ENCODE data around the gene EEF1AKMT1.
"Not testable (repeated sequence)": the region's sequence is repeated elsewhere in the genome, so short reads cannot be mapped to it uniquely, and the experiment has no call there.

The EEF1AKMT1 gene

DNA sequence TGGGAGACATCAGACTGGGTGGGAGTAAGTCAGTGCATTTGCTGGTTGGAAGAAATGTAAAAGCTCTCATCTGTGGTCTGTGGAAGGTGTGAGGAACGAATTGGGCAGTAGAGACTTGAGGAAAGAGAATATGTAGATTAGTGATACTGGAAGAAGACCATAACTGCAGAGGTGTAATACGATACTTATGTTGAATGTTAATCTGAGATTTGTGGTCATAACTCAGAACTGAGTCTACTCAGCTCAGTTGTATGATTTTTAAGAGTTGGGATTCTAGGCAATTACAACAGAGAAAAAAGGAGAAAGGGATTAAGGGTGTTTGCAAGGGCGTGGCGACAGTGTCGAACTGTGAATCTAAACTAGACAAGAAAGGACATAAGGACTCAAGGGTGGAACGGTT is 73.5 kb downstream of the EEF1AKMT1 start:
- DNase-seq (ENCODE audit: low read depth in 2 of 3, low spot score in 1 of 3) = no peak

DNA sequence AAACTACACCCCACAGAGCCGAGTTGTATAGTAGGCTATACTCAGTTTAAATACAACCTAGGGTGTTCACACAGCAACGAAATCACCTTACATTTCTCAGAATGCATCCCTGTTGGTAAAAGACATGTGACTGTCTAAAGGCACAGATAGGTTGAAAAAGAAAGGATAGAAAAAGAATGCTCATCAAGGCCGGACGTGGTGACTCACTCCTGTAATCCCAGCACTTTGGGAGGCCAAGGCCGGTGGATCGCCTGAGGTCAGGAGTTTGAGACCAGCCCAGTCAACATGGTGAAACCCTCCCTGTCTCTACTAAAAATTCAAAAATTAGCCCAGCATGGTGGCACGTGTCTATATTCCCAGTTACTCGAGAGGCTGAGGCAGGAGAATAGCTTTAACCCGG is 74.0 kb downstream of the EEF1AKMT1 start:
- no peak for DNase-seq (ENCODE audit: low read depth in 2 of 3, low spot score in 1 of 3)

DNA sequence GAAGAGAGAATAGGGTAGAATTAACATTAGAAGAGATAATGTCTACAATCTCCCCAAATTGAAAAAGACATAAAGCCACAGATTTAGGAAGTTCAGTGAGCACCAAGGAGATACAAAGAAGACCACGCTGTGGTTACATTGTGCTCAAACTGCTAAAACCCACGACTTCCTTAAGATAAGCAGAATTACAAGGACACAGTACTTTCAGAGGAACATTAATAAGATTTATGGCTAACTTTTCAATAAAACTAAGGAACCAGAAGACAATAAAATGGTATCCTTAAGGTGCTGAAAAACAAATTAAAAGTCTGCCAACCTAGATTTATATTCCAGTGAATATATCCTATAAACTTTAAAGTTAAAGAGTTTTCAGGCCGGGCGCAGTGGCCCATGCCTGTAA is 77.7 kb downstream of the EEF1AKMT1 start:
- DNase-seq (ENCODE audit: low read depth in 2 of 3, low spot score in 1 of 3) = no peak

DNA sequence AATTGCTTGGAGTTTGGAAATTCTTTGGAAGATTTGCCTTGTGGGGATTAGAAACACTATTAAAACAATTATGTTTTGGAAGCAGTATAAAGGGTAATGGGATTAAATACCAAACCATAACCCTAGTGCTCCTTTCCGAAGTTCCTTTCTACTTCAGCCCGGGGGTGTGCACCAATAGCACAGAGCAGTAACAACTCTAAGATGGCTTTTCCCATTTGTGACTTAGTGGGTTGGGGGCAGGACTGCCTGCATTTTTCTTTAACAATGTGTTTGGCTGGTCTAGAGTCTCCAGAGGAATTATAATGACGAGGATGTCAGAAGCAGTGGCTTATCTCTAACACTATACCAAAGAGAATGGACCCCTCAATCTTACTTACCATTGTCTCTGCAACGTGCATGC is 82.1 kb downstream of the EEF1AKMT1 start:
- no peak for DNase-seq (ENCODE audit: low read depth in 2 of 3, low spot score in 1 of 3)

DNA sequence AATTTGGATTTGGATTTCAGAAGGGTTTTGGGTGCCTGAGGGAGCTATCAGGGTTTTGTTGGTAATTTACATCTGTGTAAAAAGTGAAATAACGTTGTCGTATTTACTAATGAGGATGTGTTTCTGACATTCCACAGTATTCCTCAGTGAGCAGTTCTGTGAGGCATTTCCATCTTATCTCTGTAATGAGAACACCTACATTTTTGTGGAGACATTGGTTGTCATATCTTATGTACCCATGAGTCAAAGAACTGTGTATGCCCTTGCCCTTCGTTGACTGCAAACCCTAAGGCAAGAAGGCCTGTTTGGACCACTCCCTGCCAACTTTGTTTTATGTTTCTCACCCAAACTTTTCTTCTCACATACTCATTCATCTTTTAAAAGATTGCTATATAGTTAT is 84.5 kb downstream of the EEF1AKMT1 start:
- DNase-seq (ENCODE audit: low read depth in 2 of 3, low spot score in 1 of 3) = no peak

DNA sequence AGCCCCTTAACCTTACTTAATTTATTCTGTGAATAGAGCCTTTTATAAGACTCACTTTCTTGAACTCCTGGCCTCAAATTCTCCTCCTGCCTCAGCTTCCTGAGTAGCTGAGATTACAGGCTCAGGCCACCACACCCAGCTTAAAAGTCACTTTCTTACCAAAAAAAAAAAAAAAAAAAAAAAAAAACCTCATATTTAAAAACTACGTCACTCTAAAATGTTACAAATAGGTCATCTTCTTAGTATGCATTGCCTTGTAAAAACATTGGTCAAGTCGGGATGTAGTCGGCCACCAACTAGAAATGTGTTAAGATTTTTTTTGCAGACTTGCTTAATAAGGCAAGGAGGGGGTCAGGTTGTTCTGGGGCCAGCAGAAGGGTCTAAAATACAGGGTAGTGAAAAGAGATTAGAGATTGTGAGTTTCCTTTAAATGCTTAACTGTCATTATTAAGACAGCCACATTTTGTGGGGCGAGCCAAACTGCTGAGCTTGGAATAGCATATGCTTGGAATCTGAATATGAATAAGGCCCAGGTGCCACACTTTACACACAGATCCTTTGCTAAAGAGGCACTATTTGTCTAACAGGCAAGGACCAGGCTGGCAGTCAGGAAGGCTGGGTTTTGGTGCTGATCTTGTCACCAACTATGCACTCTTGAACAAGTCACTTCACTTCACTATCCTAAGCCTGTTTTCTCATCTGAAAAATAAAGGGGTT is 86.7 kb downstream of the EEF1AKMT1 start:
- no peak for DNase-seq (ENCODE audit: low read depth in 2 of 3, low spot score in 1 of 3)

DNA sequence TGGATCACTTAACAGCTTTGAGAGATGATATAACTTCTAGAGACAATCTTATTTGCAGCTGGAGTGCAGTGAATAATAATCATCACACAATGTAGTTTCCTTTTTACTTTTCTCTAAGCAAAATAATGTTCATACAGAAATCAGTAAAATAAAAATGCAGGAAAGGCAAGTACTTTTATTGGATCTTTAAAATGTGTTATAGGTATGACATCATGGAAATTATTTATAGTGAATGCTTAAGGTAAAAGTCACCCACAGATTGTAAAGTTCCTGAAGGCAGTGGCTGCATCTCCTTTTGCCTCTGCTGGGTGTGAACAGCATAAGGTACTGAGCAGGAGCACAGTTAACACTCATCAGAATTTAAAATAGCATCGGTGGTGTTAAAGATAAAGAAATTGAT is 87.6 kb downstream of the EEF1AKMT1 start:
- no peak for DNase-seq (ENCODE audit: low read depth in 2 of 3, low spot score in 1 of 3)

DNA sequence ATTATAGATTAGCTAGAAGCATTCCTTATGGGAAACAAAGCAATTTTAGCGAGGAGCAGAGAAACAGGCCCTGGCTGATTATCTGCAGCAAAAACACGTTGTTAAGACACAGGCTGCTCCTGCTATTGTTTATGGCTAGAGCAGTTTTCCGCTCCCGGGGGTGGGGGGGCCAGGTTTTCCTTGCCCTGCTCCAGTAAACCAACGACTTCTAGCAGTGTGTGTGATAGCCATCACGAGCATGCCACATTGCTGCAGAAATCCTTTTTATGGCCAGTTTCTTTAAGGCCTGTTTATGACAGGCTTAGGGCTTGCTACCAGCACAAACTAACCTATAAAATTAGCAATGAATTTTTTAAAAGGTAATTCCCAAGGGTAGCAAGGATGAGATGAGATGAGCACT is 88.7 kb downstream of the EEF1AKMT1 start:
- DNase-seq (ENCODE audit: low read depth in 2 of 3, low spot score in 1 of 3) = no peak

DNA sequence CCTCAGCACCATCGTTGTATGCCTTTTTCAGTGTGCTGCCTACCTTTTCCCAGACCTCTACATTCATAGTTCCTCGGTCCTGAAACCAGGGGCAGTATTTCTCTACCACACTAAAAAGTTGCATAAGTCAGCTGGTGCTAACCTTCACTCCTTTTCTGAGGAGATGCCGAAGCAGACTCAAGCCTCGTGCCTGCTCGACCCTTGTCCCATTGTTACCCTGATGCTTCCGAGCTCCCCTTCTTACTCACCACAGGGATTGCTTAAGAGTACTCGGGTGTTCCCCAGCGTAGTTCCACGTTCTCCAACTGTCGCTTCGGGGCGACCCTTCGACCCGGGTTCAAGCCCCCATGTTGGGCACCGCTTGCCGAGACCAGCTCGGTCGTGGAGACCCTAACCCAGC is 89.2 kb downstream of the EEF1AKMT1 start:
- no peak for DNase-seq (ENCODE audit: low read depth in 2 of 3, low spot score in 1 of 3)

DNA sequence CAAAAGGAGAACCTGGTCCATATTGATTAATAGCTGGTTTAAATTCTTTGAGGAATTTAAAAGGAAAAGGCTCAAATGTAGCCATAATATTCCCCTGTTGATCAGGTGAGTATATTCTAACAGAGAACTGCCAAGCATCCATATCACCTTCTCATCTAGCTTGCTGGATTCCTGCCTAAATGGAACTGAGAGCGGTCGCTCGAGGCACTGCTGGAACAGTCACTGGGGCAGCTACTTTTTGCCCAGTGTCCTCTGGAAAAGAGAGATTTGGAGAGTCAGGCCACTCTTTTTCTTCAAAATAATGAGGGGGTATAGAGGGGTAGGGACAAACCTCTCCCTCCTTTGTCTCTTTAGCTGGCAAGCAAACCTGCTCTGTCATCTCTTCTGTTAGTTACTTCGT is 89.7 kb downstream of the EEF1AKMT1 start:
- no peak for DNase-seq (ENCODE audit: low read depth in 2 of 3, low spot score in 1 of 3)

DNA sequence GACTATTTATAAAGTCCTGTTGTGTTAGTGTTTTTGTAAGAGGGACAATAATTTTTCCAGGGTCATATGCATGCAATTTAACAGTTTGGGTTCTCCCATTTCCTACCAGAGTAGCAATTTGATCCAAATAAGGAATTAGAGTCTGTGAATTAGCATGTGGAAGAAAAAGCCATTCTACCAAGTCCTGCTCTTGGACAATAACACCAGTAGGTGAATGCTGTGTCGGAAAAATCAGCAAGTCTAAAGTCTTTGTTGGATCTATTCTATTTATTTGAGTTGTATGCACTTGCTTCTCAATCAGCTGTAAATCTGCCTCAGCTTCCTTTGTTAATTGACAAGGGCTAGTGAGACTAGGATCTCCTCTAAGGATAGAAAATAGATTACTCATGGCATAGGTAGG is 91.7 kb downstream of the EEF1AKMT1 start:
- DNase-seq (ENCODE audit: low read depth in 2 of 3, low spot score in 1 of 3) = no peak

DNA sequence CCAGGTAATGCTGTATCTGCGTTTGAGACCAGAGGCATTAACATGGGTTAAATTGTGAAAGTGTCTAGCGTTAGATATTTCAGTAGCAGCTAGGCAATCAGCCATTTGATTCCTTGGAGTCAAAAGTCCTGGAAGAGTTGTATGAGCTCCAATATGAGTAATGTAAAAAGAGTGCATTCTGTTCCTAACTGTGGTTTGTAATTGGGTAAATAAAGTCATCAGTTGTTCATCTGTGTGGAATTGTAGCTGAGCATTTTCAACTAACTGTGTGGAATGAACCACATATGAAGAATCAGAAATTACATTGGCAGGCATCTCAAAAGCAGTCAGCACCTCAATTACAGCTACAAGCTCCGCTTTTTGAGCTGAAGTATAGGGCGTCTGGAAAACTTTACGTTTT is 92.3 kb downstream of the EEF1AKMT1 start:
- DNase-seq (ENCODE audit: low read depth in 2 of 3, low spot score in 1 of 3) = not testable (repeated sequence)

DNA sequence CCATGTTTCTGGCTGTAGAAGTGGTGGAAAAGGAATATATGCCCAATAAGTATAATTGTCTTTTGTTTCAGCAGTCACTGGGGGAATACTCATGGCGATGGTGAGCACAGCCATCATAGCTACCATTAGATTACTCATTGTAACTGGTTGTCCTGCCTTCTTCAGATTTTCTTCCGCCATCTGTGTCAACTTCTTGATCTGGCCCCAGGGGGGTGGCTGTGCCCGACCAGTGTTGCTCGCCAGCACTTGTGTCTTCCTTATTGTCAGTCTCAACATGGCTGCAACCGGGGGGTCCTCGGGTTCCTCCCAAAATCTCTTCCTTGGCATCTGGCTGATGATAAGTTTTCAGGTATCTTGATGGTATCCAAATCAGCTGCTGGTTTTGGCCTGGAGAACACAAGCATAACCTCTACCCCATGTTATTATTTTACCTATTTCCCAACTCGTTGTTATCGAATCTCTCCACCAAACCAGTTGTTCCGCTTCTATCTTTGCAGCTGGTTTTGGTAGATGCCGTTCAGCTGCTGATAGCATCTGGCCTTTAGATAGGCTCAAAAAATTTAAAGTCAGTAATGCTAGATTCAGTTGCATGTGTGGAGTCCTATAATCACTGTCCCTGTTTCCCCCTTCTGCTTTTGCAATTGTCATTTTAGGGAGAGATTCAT is 93.2 kb downstream of the EEF1AKMT1 start:
- DNase-seq (ENCODE audit: low read depth in 2 of 3, low spot score in 1 of 3) = no peak

DNA sequence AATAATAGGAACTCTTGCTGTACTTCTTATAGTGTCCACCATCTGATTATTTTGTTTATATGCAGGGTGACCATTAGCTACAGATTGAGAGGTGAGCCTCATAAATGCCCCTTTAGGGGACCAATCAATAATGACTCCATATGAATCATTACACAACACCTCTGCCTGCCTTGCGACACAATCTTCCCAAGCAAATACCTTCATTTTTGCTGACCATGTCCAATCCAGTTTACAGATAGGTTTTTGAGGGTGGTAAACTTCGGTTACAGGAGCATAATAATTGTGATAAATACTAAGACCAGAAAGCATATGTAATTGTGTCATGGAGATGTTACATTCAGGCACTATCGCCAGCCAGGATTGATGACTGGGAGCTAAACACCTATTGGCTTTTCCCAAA is 93.9 kb downstream of the EEF1AKMT1 start:
- no peak for DNase-seq (ENCODE audit: low read depth in 2 of 3, low spot score in 1 of 3)
